Smooth muscle cell (in vitro differentiated cells): ENCODE data around the gene C4B. TPM values are rescaled to one million over a fixed set of nuclear protein-coding genes. Genes with fewer than 3 reads are reported as not detected.
"Not testable (repeated sequence)": the region's sequence is repeated elsewhere in the genome, so short reads cannot be mapped to it uniquely, and the experiment has no call there.

ENCODE experiments used
- DNase-seq: peaks from one replicate; lab custom pipeline; 2025; ENCODE audit not compliant: unreplicated experiment; lab: John Stamatoyannopoulos, UW
- H2AFZ ChIP-seq: fragments of 200-600 bp; sonication (generic); 2 replicates; pipeline ENCODE4 v1.6.0; 2016; ENCODE audit warnings: antibody characterized with exemption, low read depth, mild to moderate bottlenecking
- H3F3A ChIP-seq: fragments of 200-600 bp; sonication (generic); 2 replicates; pipeline ENCODE4 v1.6.0; 2017; ENCODE audit warnings: antibody characterized with exemption, low read depth
- H3K27ac ChIP-seq: fragments of 200-600 bp; sonication (generic); 2 replicates; pipeline ENCODE4 v1.5.1; 2016; ENCODE audit warnings: low read depth, mild to moderate bottlenecking
- H3K27me3 ChIP-seq: fragments of 200-600 bp; sonication (generic); 2 replicates; pipeline ENCODE4 v1.6.1; 2016; ENCODE audit warnings: low read depth, mild to moderate bottlenecking
- H3K36me3 ChIP-seq: fragments of 200-600 bp; sonication (generic); 2 replicates; pipeline ENCODE4 v1.5.1; 2016; ENCODE audit warnings: low read depth
- H3K4me1 ChIP-seq: fragments of 200-600 bp; sonication (generic); 2 replicates; pipeline ENCODE4 v1.5.1; 2016; ENCODE audit warnings: low read depth
- H3K4me2 ChIP-seq: fragments of 200-600 bp; sonication (generic); 2 replicates; pipeline ENCODE4 v1.6.0; 2016; ENCODE audit warnings: mild to moderate bottlenecking
- H3K4me3 ChIP-seq: fragments of 200-600 bp; sonication (generic); 2 replicates; pipeline ENCODE4 v1.5.1; 2016; ENCODE audit warnings: mild to moderate bottlenecking
- H3K79me2 ChIP-seq: fragments of 200-600 bp; sonication (generic); 2 replicates; pipeline ENCODE4 v1.6.0; 2016; ENCODE audit warnings: low read depth, mild to moderate bottlenecking
- H3K9ac ChIP-seq: fragments of 200-600 bp; sonication (generic); 2 replicates; pipeline ENCODE4 v1.6.0; 2016; ENCODE audit warnings: low read depth
- H3K9me3 ChIP-seq: fragments of 200-600 bp; sonication (generic); replicated peaks from 2 replicates; pipeline ENCODE4 v1.5.1; 2016; ENCODE audit warnings: low read depth
- H4K20me1 ChIP-seq: fragments of 200-600 bp; sonication (generic); 2 replicates; pipeline ENCODE4 v1.6.0; 2016; ENCODE audit warnings: low read depth
- CTCF ChIP-seq: fragments of 200-600 bp; sonication (generic); IDR thresholded peaks from 2 replicates; pipeline ENCODE4 v1.5.1; 2017; ENCODE audit warnings: borderline replicate concordance, mild to moderate bottlenecking, antibody characterized with exemption; ENCODE audit not compliant: insufficient read depth, poor library complexity, severe bottlenecking
- WGBS: methylation state at CpG from one replicate; pipeline ENCODE4 v1.1.7; 2016; ENCODE audit warnings: low lambda C conversion rate; 5-methylcytosine and 5-hydroxymethylcytosine counted together
- polyA plus RNA-seq: library from polyadenylated mRNA; unstranded; fragments of >200 nt; fragmentation: Nextera tagmentation; extraction: Ambion mirVana; gene quantifications from 2 replicates; pipeline ENCODE4 v1.2.1, GENCODE V29; 2016
- total RNA-seq: library from RNA; depleted of rRNA; stranded (reverse); fragments of >200 nt; gene quantifications from 2 replicates; pipeline ENCODE4 v1.2.3, GENCODE V29; 2014

C4B gene
- total and polyA plus RNA-seq, 2 experiments from 2014 or later: 1.3 to 3.8 TPM

- peak; percentile 21 for DNase-seq
- Histone ChIP-seq H3K36me3 (no peaks in the 10 kb centered on the region), H2AFZ (no peak overlapping the region), H3K27ac (no peak overlapping the region), H3F3A (no peaks in the 10 kb centered on the region), H4K20me1 (no peaks in the 10 kb centered on the region), H3K4me1 (peaks cover 2% of the 10 kb centered on the region), H3K9me3 (no peaks in the 10 kb centered on the region), H3K27me3 (no peaks in the 10 kb centered on the region), H3K4me2 (no peak overlapping the region), H3K79me2 (no peaks in the 10 kb centered on the region), H3K9ac (no peak overlapping the region), H3K4me3 (no peak overlapping the region)
- peak; percentile 76 for TF ChIP-seq CTCF
- 68% methylated on average over 42 of the region's 42 CpGs for WGBS
These were observed 33.5 kb downstream of the C4B start for GRCh38 chr6:32047855-32048766.

- H3K4me1 ChIP-seq, DNase-seq, H3K4me3 ChIP-seq, H4K20me1 ChIP-seq, H3K27ac ChIP-seq, H3K9ac ChIP-seq, H2AFZ ChIP-seq, H3K4me2 ChIP-seq, H3K36me3 ChIP-seq, H3K27me3 ChIP-seq, H3F3A ChIP-seq, H3K9me3 ChIP-seq, H3K79me2 ChIP-seq: not testable (repeated sequence)
- 97% methylated on average over 21 of the region's 21 CpGs for WGBS
These were observed 34.6 kb downstream of the C4B start for GRCh38 chr6:32049149-32049548.

- H3F3A ChIP-seq, DNase-seq, H3K27ac ChIP-seq, H3K4me1 ChIP-seq, H3K79me2 ChIP-seq, H3K9me3 ChIP-seq, H2AFZ ChIP-seq, H3K4me3 ChIP-seq, H3K4me2 ChIP-seq, H3K27me3 ChIP-seq, H3K36me3 ChIP-seq, H3K9ac ChIP-seq, H4K20me1 ChIP-seq: not testable (repeated sequence)
- WGBS: 97% methylated on average over 11 of the region's 11 CpGs
These were observed 35.1 kb downstream of the C4B start for GRCh38 chr6:32049736-32050135.

- peaks cover 2% of the 10 kb centered on the region for H3K4me1 ChIP-seq
- WGBS: 90% methylated on average over 5 of the region's 5 CpGs
- no peak for TF ChIP-seq CTCF
These were observed 36.0 kb downstream of the C4B start for GRCh38 chr6:32050562-32050961.

GRCh38 chr6:32052626-32053025, 38.0 kb downstream of the C4B start:
- DNase-seq, H3K4me2 ChIP-seq, H2AFZ ChIP-seq, H3K79me2 ChIP-seq, H3K36me3 ChIP-seq, H3K9ac ChIP-seq, H3K4me3 ChIP-seq, H3F3A ChIP-seq, H3K4me1 ChIP-seq, H3K27ac ChIP-seq, H3K9me3 ChIP-seq, H4K20me1 ChIP-seq, H3K27me3 ChIP-seq: not testable (repeated sequence)
- 85% methylated on average over 20 of the region's 20 CpGs for WGBS

More at GRCh38 chr6:32050562-32050961, 36.0 kb downstream of the C4B start:
- H2AFZ ChIP-seq: no peak overlapping the region
- H4K20me1 ChIP-seq: no peaks in the 10 kb centered on the region
- H3F3A ChIP-seq: no peaks in the 10 kb centered on the region
- no peak for DNase-seq
- no peak overlapping the region for H3K9ac ChIP-seq
- H3K27me3 ChIP-seq: no peaks in the 10 kb centered on the region
- no peak overlapping the region for H3K4me2 ChIP-seq
- H3K27ac ChIP-seq: no peak overlapping the region
- no peaks in the 10 kb centered on the region for H3K9me3 ChIP-seq
- H3K79me2 ChIP-seq: no peaks in the 10 kb centered on the region
- no peaks in the 10 kb centered on the region for H3K36me3 ChIP-seq
- H3K4me3 ChIP-seq: no peak overlapping the region

GRCh38 chr6:32053314-32053713, 38.7 kb downstream of the C4B start:
- H3K9ac ChIP-seq, H3K79me2 ChIP-seq, H3K4me3 ChIP-seq, H3F3A ChIP-seq, H3K9me3 ChIP-seq, H3K4me1 ChIP-seq, H3K4me2 ChIP-seq, DNase-seq, H3K27ac ChIP-seq, H2AFZ ChIP-seq, H3K36me3 ChIP-seq, H4K20me1 ChIP-seq, H3K27me3 ChIP-seq: not testable (repeated sequence)
- WGBS: 96% methylated on average over 13 of the region's 13 CpGs

GRCh38 chr6:32055756-32056155, 41.2 kb downstream of the C4B start:
- 97% methylated on average over 21 of the region's 21 CpGs for WGBS
- not testable (repeated sequence) for H3F3A ChIP-seq, H4K20me1 ChIP-seq, H3K4me2 ChIP-seq, DNase-seq, H3K9ac ChIP-seq, H3K36me3 ChIP-seq, H3K9me3 ChIP-seq, H3K4me1 ChIP-seq, H3K4me3 ChIP-seq, H3K27me3 ChIP-seq, H3K79me2 ChIP-seq, H2AFZ ChIP-seq, H3K27ac ChIP-seq
